Measurements from ENCODE around the gene RSRC1. TPM values are rescaled to one million over a fixed set of nuclear protein-coding genes. Genes with fewer than 3 reads are reported as not detected.

RSRC1 gene
- total and polyA plus RNA-seq, 2 of the 13 experiments (the other 11 are each of a cell fraction or from before 2014, with no cell fraction given) = 4.9 to 63.0 TPM

DNA sequence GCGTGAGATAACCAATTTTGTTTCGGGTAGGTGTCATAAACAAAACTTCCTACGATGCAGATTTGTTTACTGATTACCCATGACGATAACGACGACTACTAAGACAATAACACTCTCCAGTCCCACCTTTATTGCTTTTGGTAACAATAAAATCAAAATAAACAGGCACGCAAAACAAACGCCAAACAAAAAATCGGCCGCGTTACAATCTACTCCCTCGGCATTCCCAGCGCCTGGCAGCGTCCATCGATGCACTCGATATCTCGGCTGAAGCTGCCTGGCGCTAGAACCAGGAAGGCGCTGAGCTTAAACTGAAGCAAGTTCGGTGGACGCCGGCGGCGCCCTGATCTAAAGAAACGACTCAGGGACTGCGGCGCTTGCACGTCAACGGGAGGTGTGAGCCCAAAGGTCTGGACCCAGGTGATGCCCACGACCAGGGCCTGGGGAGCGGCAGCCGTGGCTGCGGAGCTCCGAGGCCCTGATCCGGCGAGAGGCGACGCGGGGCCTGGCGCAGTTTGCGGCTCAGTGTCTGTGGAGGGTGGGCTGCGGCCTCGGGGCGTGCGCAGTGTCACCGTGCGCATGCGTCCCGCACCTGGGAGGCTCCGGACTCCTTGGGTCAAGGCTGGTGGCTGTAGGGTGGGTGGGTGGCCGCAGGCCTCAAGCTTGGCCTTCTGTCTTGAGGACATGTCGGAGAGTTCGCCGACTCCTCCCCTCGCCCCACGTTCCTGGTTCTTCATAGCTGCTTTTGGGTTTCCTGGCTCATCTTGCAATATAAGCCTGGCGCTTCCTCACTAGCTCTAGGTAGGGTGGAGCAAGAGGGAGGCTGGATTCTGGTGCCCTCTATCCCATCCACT is at the start of gene RSRC1 (continued):
- TF ChIP-seq, protein P1, sequence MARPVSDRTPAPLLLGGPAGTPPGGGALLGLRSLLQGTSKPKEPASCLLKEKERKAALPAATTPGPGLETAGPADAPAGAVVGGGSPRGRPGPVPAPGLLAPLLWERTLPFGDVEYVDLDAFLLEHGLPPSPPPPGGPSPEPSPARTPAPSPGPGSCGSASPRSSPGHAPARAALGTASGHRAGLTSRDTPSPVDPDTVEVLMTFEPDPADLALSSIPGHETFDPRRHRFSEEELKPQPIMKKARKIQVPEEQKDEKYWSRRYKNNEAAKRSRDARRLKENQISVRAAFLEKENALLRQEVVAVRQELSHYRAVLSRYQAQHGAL (CRISPR knock-in tag; IDR thresholded peaks at IDR 0.05; ENCODE audit: not compliant biosample characterization) = no peak
- TF ChIP-seq, protein P2, sequence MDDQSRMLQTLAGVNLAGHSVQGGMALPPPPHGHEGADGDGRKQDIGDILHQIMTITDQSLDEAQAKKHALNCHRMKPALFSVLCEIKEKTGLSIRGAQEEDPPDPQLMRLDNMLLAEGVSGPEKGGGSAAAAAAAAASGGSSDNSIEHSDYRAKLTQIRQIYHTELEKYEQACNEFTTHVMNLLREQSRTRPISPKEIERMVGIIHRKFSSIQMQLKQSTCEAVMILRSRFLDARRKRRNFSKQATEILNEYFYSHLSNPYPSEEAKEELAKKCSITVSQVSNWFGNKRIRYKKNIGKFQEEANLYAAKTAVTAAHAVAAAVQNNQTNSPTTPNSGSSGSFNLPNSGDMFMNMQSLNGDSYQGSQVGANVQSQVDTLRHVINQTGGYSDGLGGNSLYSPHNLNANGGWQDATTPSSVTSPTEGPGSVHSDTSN (CRISPR knock-in tag; IDR thresholded peaks at IDR 0.05; ENCODE audit: borderline replicate concordance) = no peak
- peak; percentile 100 for TF ChIP-seq KMT2B (CRISPR knock-in tag; IDR thresholded peaks at IDR 0.05)
- peak; percentile 38; the same call in 1 of the 2 replicates for TF ChIP-seq ZKSCAN8 (CRISPR knock-in tag; IDR thresholded peaks at IDR 0.05; ENCODE audit: borderline replicate concordance)
- TF ChIP-seq MLLT10 (CRISPR knock-in tag; IDR thresholded peaks at IDR 0.05) = no peak
- TF ChIP-seq, protein P3, sequence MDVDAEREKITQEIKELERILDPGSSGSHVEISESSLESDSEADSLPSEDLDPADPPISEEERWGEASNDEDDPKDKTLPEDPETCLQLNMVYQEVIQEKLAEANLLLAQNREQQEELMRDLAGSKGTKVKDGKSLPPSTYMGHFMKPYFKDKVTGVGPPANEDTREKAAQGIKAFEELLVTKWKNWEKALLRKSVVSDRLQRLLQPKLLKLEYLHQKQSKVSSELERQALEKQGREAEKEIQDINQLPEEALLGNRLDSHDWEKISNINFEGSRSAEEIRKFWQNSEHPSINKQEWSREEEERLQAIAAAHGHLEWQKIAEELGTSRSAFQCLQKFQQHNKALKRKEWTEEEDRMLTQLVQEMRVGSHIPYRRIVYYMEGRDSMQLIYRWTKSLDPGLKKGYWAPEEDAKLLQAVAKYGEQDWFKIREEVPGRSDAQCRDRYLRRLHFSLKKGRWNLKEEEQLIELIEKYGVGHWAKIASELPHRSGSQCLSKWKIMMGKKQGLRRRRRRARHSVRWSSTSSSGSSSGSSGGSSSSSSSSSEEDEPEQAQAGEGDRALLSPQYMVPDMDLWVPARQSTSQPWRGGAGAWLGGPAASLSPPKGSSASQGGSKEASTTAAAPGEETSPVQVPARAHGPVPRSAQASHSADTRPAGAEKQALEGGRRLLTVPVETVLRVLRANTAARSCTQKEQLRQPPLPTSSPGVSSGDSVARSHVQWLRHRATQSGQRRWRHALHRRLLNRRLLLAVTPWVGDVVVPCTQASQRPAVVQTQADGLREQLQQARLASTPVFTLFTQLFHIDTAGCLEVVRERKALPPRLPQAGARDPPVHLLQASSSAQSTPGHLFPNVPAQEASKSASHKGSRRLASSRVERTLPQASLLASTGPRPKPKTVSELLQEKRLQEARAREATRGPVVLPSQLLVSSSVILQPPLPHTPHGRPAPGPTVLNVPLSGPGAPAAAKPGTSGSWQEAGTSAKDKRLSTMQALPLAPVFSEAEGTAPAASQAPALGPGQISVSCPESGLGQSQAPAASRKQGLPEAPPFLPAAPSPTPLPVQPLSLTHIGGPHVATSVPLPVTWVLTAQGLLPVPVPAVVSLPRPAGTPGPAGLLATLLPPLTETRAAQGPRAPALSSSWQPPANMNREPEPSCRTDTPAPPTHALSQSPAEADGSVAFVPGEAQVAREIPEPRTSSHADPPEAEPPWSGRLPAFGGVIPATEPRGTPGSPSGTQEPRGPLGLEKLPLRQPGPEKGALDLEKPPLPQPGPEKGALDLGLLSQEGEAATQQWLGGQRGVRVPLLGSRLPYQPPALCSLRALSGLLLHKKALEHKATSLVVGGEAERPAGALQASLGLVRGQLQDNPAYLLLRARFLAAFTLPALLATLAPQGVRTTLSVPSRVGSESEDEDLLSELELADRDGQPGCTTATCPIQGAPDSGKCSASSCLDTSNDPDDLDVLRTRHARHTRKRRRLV (CRISPR knock-in tag; IDR thresholded peaks at IDR 0.05) = peak; percentile 97
- TF ChIP-seq ELF3 (CRISPR knock-in tag; IDR thresholded peaks at IDR 0.05) = peak; percentile 97
- no peak for TF ChIP-seq TEAD2 (CRISPR knock-in tag; IDR thresholded peaks at IDR 0.05)
- TF ChIP-seq PAF1 (CRISPR knock-in tag; IDR thresholded peaks at IDR 0.05) = no peak
- no peak for TF ChIP-seq XBP1 (CRISPR knock-in tag; IDR thresholded peaks at IDR 0.05)
- TF ChIP-seq, protein P4, sequence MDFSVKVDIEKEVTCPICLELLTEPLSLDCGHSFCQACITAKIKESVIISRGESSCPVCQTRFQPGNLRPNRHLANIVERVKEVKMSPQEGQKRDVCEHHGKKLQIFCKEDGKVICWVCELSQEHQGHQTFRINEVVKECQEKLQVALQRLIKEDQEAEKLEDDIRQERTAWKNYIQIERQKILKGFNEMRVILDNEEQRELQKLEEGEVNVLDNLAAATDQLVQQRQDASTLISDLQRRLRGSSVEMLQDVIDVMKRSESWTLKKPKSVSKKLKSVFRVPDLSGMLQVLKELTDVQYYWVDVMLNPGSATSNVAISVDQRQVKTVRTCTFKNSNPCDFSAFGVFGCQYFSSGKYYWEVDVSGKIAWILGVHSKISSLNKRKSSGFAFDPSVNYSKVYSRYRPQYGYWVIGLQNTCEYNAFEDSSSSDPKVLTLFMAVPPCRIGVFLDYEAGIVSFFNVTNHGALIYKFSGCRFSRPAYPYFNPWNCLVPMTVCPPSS (IDR thresholded peaks at IDR 0.05) = no peak
- TF ChIP-seq, protein P5, sequence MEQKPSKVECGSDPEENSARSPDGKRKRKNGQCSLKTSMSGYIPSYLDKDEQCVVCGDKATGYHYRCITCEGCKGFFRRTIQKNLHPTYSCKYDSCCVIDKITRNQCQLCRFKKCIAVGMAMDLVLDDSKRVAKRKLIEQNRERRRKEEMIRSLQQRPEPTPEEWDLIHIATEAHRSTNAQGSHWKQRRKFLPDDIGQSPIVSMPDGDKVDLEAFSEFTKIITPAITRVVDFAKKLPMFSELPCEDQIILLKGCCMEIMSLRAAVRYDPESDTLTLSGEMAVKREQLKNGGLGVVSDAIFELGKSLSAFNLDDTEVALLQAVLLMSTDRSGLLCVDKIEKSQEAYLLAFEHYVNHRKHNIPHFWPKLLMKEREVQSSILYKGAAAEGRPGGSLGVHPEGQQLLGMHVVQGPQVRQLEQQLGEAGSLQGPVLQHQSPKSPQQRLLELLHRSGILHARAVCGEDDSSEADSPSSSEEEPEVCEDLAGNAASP (CRISPR knock-in tag; IDR thresholded peaks at IDR 0.05; ENCODE audit: borderline replicate concordance) = no peak; the same call in 1 of the 2 replicates
- TF ChIP-seq TARDBP (CRISPR knock-in tag; IDR thresholded peaks at IDR 0.05) = peak; percentile 84
- peak; percentile 94 for TF ChIP-seq ZNF274 (CRISPR knock-in tag; IDR thresholded peaks at IDR 0.05)
- peak; percentile 90 for TF ChIP-seq SIN3B (IDR thresholded peaks at IDR 0.05; ENCODE audit: low read length)
- TF ChIP-seq ZNF256 (CRISPR knock-in tag; conservative IDR thresholded peaks at IDR 0.05) = no peak; the same call in 1 of the 2 replicates
- peak; percentile 63 for TF ChIP-seq ZNF782 (CRISPR knock-in tag; IDR thresholded peaks at IDR 0.05; ENCODE audit: borderline replicate concordance)
- peak; percentile 40 for TF ChIP-seq FOXA3 (CRISPR knock-in tag; IDR thresholded peaks at IDR 0.05)
- peak; percentile 84 for TF ChIP-seq HDAC2 (CRISPR knock-in tag; IDR thresholded peaks at IDR 0.05)
- TF ChIP-seq MAF1 (CRISPR knock-in tag; IDR thresholded peaks at IDR 0.05; ENCODE audit: borderline replicate concordance) = peak; percentile 82
- TF ChIP-seq NFYB (CRISPR knock-in tag; IDR thresholded peaks at IDR 0.05) = no peak

Data from HepG2 (cell line).